Heart right ventricle (tissue), 16 donors: Measurements from ENCODE around the gene GINS1. TPM values are rescaled to one million over a fixed set of nuclear protein-coding genes. Genes with fewer than 3 reads are reported as not detected.

Experiments used
- ATAC-seq, 8 donors: fragments of 200-7000 bp; cut with Tn5 transposase; one replicate each; pipeline ENCODE4 v1.9.1; 2020; ENCODE audit warnings: mild to moderate bottlenecking in 8 of 8, moderate library complexity in 8 of 8, moderate number of reproducible peaks in 1 of 8
- DNase-seq, 2 donors: peaks; one replicate each; pipeline ENCODE4 v3.0.0-alpha.2; 2020
- H3K27ac ChIP-seq, 10 donors: fragments of 200-600 bp; sonication (generic) in 2 of 10; one replicate each; pipeline versions ENCODE4 v1.5.0 to v1.8.0; 2020 to 2022; ENCODE audit warnings: mild to moderate bottlenecking in 3 of 10
- H3K27me3 ChIP-seq, 7 donors: fragments of 200-600 bp; one replicate each; pipeline ENCODE4 v1.8.0; 2021 to 2022; ENCODE audit warnings: mild to moderate bottlenecking in 2 of 7
- H3K36me3 ChIP-seq, 9 donors: fragments of 200-600 bp; sonication (generic) in 1 of 9; one replicate each; pipeline versions ENCODE4 v1.5.0 to v1.8.0; 2020 to 2022; ENCODE audit warnings: mild to moderate bottlenecking in 2 of 9
- H3K4me1 ChIP-seq, 9 donors: fragments of 200-600 bp; sonication (generic) in 1 of 9; one replicate each; pipeline versions ENCODE4 v1.5.0 to v1.8.0; 2020 to 2022; ENCODE audit warnings: mild to moderate bottlenecking in 4 of 9
- H3K4me3 ChIP-seq, 10 donors: fragments of 200-600 bp; sonication (generic) in 2 of 10; one replicate each; pipeline versions ENCODE4 v1.5.0 to v1.8.0; 2020 to 2022; ENCODE audit warnings: mild to moderate bottlenecking in 7 of 10, moderate library complexity in 2 of 10
- H3K9me3 ChIP-seq, 11 donors: fragments of 200-600 bp in 10 of 11; sonication (generic) in 2 of 11; one replicate each; pipeline versions ENCODE4 v1.5.0 to v1.8.0; 2013 to 2022; ENCODE audit warnings: mild to moderate bottlenecking in 2 of 11, control low read depth in 1 of 11, moderate library complexity in 1 of 11
- CTCF ChIP-seq, 9 donors: fragments of 200-600 bp; sonication (generic) in 2 of 9; IDR thresholded peaks; one replicate each; pipeline versions ENCODE4 v1.5.0 to v1.8.0; 2021 to 2022; ENCODE audit warnings: antibody characterized with exemption in 9 of 9, mild to moderate bottlenecking in 5 of 9, moderate library complexity in 1 of 9
- WGBS, 2 donors: extraction: QIAGEN DNeasy Blood & Tissue Kit; methylation state at CpG; one replicate each; pipeline ENCODE4 v1.1.7; 2013; ENCODE audit warnings: inconsistent platforms in 1 of 2; 5-methylcytosine and 5-hydroxymethylcytosine counted together
- intact Hi-C, 10 donors: fragments of 100-400 bp; cut with DNase I; formaldehyde crosslinking; loops; one replicate each; pipeline versions ENCODE4 v1.11.1 to v1.14.2; 2022
- polyA plus RNA-seq, 2 donors: library from polyadenylated mRNA; stranded (reverse); fragments of 200-250 nt; gene quantifications; one replicate each; pipeline ENCODE4 v1.2.3, GENCODE V29; 2013
- total RNA-seq, 10 donors: library from RNA; stranded (reverse); fragmentation: NEBNext Ultra II Directional in 3 of 10; extraction: Animal tissue kit (Norgen Biotek cat#: 25700) in 3 of 10; gene quantifications; one replicate each; pipeline versions ENCODE4 v1.2.1 to v1.2.4, GENCODE V29; 2021 to 2023
- donor health status: Arrhythmogenic right ventricular cardiomyopathy.
- donor health status: ischemic (EF 13 %, LVEDD 7.1; RV severe dilation, severe dysfunction).
- donor health status: healthy with polysubstance abuse.
- donor health status: DM: no; HTN: yes; CAD: no.
- donor health status: DM: no; HTN: no; CAD: no.
- donor health status: ischemic (EF 25% LVEDD 6.9; RV normal size, moderate dysfunction).
- donor health status: ischemic (EF 25% LVEDD 5.7; RV mildly dilated, moderate dysfunction).
- donor health status: healthy.
- donor health status: DM: yes; HTN: yes; CAD: no.
- donor health status: Ischemic cardiomyopathy.
- donor health status: ischemic (EF 35%, LVEDD 5.7; RV mildly dilated, moderate dysfunction).
- donor health status: nonischemic (EF 11% LVEDD 7.7; RV severe dilation, severe dysfunction).
- donor health status: DM: yes; HTN: yes; CAD: no.
- donor health status: PGD.
- donor health status: ischemic (EF 29% LVEDD 5.4; RV normal size, mild dysfunction).
- donor health status: nonischemic (EF 23%, LVEDD 6.1; RV moderate dilation, normal function).

The GINS1 gene
- total and polyA plus RNA-seq, 12 donors: 0.19 to 1.6 (median 0.54) TPM

- Histone ChIP-seq H3K9me3 (peaks cover 0 to 3% (median 0%) of the 10 kb centered on the region in 11 donors), H3K4me1 (peaks cover 0 to 39% (median 18%) of the 10 kb centered on the region in 9 donors), H3K4me3 (no peak overlapping the region), H3K27ac (no peak overlapping the region), H3K36me3 (no peaks in the 10 kb centered on the region), H3K27me3 (no peaks in the 10 kb centered on the region)
- 91 to 98% methylated on average over 4 of the region's 4 CpGs for WGBS, 2 donors
- no peak for TF ChIP-seq CTCF (IDR thresholded peaks at IDR 0.05)
- DNase-seq (no peak), ATAC-seq (no peak)
- intact Hi-C loops: loop anchor here in 1 of 10 donors (10.0 kb wide), 1 partner anchor 51 kb away; no protein-coding TSS in a partner anchor
Measured at GRCh38 chr20:25376236-25376635, 31.2 kb upstream of the GINS1 start.

- no peak overlapping the region for H3K4me3 ChIP-seq
- ATAC-seq: no peak
- H3K27me3 ChIP-seq: no peaks in the 10 kb centered on the region
- WGBS, 2 donors: 79 to 81% methylated on average over 2 of the region's 2 CpGs
- H3K27ac ChIP-seq: no peak overlapping the region
- H3K4me1 ChIP-seq: peaks cover 0 to 45% (median 18%) of the 10 kb centered on the region in 9 donors
- DNase-seq: no peak
- TF ChIP-seq CTCF (IDR thresholded peaks at IDR 0.05): no peak
- H3K9me3 ChIP-seq: peaks cover 0 to 3% (median 0%) of the 10 kb centered on the region in 11 donors
- intact Hi-C loops: loop anchor here in 1 of 10 donors (10.0 kb wide), 1 partner anchor 52 kb away; no protein-coding TSS in a partner anchor
- peaks cover 0 to under 1% (median 0%) of the 10 kb centered on the region in 9 donors for H3K36me3 ChIP-seq
Measured at GRCh38 chr20:25376886-25377285, 30.6 kb upstream of the GINS1 start.

- no peak for TF ChIP-seq CTCF (IDR thresholded peaks at IDR 0.05)
- Histone ChIP-seq H3K27ac (no peak overlapping the region), H3K27me3 (no peaks in the 10 kb centered on the region), H3K4me1 (peaks cover 0 to 59% (median 23%) of the 10 kb centered on the region in 9 donors), H3K4me3 (no peak overlapping the region), H3K36me3 (peaks cover 0 to 5% (median 0%) of the 10 kb centered on the region in 9 donors), H3K9me3 (no peaks in the 10 kb centered on the region)
- DNase-seq: no peak
- no peak for ATAC-seq
- 95 to 98% methylated on average over 5 of the region's 5 CpGs for WGBS, 2 donors
- intact Hi-C loops: loop anchor here in 1 of 10 donors (10.0 kb wide), 1 partner anchor 54 kb away; no protein-coding TSS in a partner anchor
Measured at GRCh38 chr20:25378189-25378883, 29.1 kb upstream of the GINS1 start.

- Histone ChIP-seq H3K4me1 (peaks cover 0 to 59% (median 23%) of the 10 kb centered on the region in 9 donors), H3K36me3 (peaks cover 0 to 5% (median 0%) of the 10 kb centered on the region in 9 donors), H3K27me3 (no peaks in the 10 kb centered on the region), H3K9me3 (no peaks in the 10 kb centered on the region), H3K27ac (no peak overlapping the region), H3K4me3 (no peak overlapping the region)
- 75 to 85% methylated on average over 10 of the region's 10 CpGs for WGBS, 2 donors
- TF ChIP-seq CTCF (IDR thresholded peaks at IDR 0.05): no peak
- ATAC-seq: no peak
- DNase-seq: no peak
- intact Hi-C loops: loop anchor here in 1 of 10 donors (10.0 kb wide), 1 partner anchor 54 kb away; no protein-coding TSS in a partner anchor
Measured at GRCh38 chr20:25378884-25379733, 28.4 kb upstream of the GINS1 start.
